ENCODE measurements around the gene ORC5. TPM values are rescaled to one million over a fixed set of nuclear protein-coding genes. Genes with fewer than 3 reads are reported as not detected.
A peak's percentile ranks its signal among the peaks of the same experiment; 100 is the strongest.

Gene ORC5
- total and polyA plus RNA-seq, 2 donors from 2014 or later: 13.2 to 18.4 TPM

GRCh38 chr7:104176332-104176731, 31.5 kb downstream of the ORC5 start:
- no peaks in the 10 kb centered on the region for H3K9me3 ChIP-seq (ENCODE audit: control insufficient read depth in 2 of 3, insufficient read depth in 1 of 3, low read length in 3 of 3)
- H3K27ac ChIP-seq (ENCODE audit: low read depth in 2 of 2, low read length in 2 of 2): no peak overlapping the region
- H3K4me1 ChIP-seq (ENCODE audit: control insufficient read depth in 2 of 3, insufficient read depth in 2 of 3, low read depth in 1 of 3, low read length in 3 of 3): no peaks in the 10 kb centered on the region
- DNase-seq (no peak), FAIRE-seq (no peak)
- TF ChIP-seq CTCF (IDR thresholded peaks at IDR 0.05; ENCODE audit: borderline replicate concordance, extremely low read depth, insufficient read depth): no peak
- no peak overlapping the region for H3K9ac ChIP-seq (ENCODE audit: low read length in 3 of 3)
- no peaks in the 10 kb centered on the region for H3K36me3 ChIP-seq (ENCODE audit: control insufficient read depth in 2 of 3, insufficient read depth in 3 of 3, low read length in 3 of 3)
- intact Hi-C loops (cut with DNase I): no loop called here
- no peaks in the 10 kb centered on the region for H3K27me3 ChIP-seq (ENCODE audit: control insufficient read depth, insufficient read depth, low read length)
- no peak overlapping the region for H3K4me3 ChIP-seq (ENCODE audit: low read length in 3 of 3)

- Histone ChIP-seq H3K9me3 (ENCODE audit: control insufficient read depth in 2 of 3, insufficient read depth in 1 of 3, low read length in 3 of 3) (no peaks in the 10 kb centered on the region), H3K36me3 (ENCODE audit: control insufficient read depth in 2 of 3, insufficient read depth in 3 of 3, low read length in 3 of 3) (no peaks in the 10 kb centered on the region), H3K27me3 (ENCODE audit: control insufficient read depth, insufficient read depth, low read length) (no peaks in the 10 kb centered on the region), H3K9ac (ENCODE audit: low read length in 3 of 3) (no peak overlapping the region), H3K27ac (ENCODE audit: low read depth in 2 of 2, low read length in 2 of 2) (no peak overlapping the region), H3K4me1 (ENCODE audit: control insufficient read depth in 2 of 3, insufficient read depth in 2 of 3, low read depth in 1 of 3, low read length in 3 of 3) (no peaks in the 10 kb centered on the region), H3K4me3 (ENCODE audit: low read length in 3 of 3) (no peak overlapping the region)
- TF ChIP-seq CTCF (IDR thresholded peaks at IDR 0.05; ENCODE audit: borderline replicate concordance, extremely low read depth, insufficient read depth): no peak
- intact Hi-C loops (cut with DNase I): no loop called here
- DNase-seq (no peak), FAIRE-seq (no peak)
Observed at GRCh38 chr7:104175361-104175984, 32.3 kb downstream of the ORC5 start.

- DNase-seq (peak in 1 of 5 donors; percentile 11), FAIRE-seq (no peak)
- TF ChIP-seq CTCF (IDR thresholded peaks at IDR 0.05; ENCODE audit: borderline replicate concordance, extremely low read depth, insufficient read depth): no peak
- H3K27me3 ChIP-seq (ENCODE audit: control insufficient read depth, insufficient read depth, low read length): no peaks in the 10 kb centered on the region
- H3K9ac ChIP-seq (ENCODE audit: low read length in 3 of 3): no peak overlapping the region
- no peak overlapping the region for H3K4me3 ChIP-seq (ENCODE audit: low read length in 3 of 3)
- intact Hi-C loops (cut with DNase I): no loop called here
- no peak overlapping the region for H3K27ac ChIP-seq (ENCODE audit: low read depth in 2 of 2, low read length in 2 of 2)
- H3K9me3 ChIP-seq (ENCODE audit: control insufficient read depth in 2 of 3, insufficient read depth in 1 of 3, low read length in 3 of 3): no peaks in the 10 kb centered on the region
- no peaks in the 10 kb centered on the region for H3K4me1 ChIP-seq (ENCODE audit: control insufficient read depth in 2 of 3, insufficient read depth in 2 of 3, low read depth in 1 of 3, low read length in 3 of 3)
- no peaks in the 10 kb centered on the region for H3K36me3 ChIP-seq (ENCODE audit: control insufficient read depth in 2 of 3, insufficient read depth in 3 of 3, low read length in 3 of 3)
Observed at GRCh38 chr7:104174798-104175197, 33.0 kb downstream of the ORC5 start.

- Histone ChIP-seq H3K4me1 (ENCODE audit: control insufficient read depth in 2 of 3, insufficient read depth in 2 of 3, low read depth in 1 of 3, low read length in 3 of 3) (no peaks in the 10 kb centered on the region), H3K9ac (ENCODE audit: low read length in 3 of 3) (no peak overlapping the region), H3K36me3 (ENCODE audit: control insufficient read depth in 2 of 3, insufficient read depth in 3 of 3, low read length in 3 of 3) (peaks cover 0 to 6% (median 2%) of the 10 kb centered on the region in 3 donors), H3K27ac (ENCODE audit: low read depth in 2 of 2, low read length in 2 of 2) (no peak overlapping the region), H3K4me3 (ENCODE audit: low read length in 3 of 3) (no peak overlapping the region), H3K9me3 (ENCODE audit: control insufficient read depth in 2 of 3, insufficient read depth in 1 of 3, low read length in 3 of 3) (no peaks in the 10 kb centered on the region), H3K27me3 (ENCODE audit: control insufficient read depth, insufficient read depth, low read length) (no peaks in the 10 kb centered on the region)
- intact Hi-C loops (cut with DNase I): no loop called here
- TF ChIP-seq CTCF (IDR thresholded peaks at IDR 0.05; ENCODE audit: borderline replicate concordance, extremely low read depth, insufficient read depth): no peak
- FAIRE-seq (no peak), DNase-seq (no peak)
Observed at GRCh38 chr7:104162081-104162480, 45.7 kb downstream of the ORC5 start.

Data from kidney (tissue), 14 donors.